ENCODE results near the gene CTNNB1.

GRCh38 chr3:41250825-41251224, 51.5 kb downstream of the CTNNB1 start:
- TF ChIP-seq POLR2A (IDR thresholded peaks at IDR 0.05) (no peak), CTCF (IDR thresholded peaks at IDR 0.05) (no peak)

Measured in adrenal gland (tissue), 5 donors.